SW 1271 (cell line): ENCODE results near the gene RGS13.

ENCODE experiments used
- DNase-seq, 2 experiments: peaks; one replicate each; lab custom pipeline; 2025; lab: John Stamatoyannopoulos, UW

RGS13 gene

DNA sequence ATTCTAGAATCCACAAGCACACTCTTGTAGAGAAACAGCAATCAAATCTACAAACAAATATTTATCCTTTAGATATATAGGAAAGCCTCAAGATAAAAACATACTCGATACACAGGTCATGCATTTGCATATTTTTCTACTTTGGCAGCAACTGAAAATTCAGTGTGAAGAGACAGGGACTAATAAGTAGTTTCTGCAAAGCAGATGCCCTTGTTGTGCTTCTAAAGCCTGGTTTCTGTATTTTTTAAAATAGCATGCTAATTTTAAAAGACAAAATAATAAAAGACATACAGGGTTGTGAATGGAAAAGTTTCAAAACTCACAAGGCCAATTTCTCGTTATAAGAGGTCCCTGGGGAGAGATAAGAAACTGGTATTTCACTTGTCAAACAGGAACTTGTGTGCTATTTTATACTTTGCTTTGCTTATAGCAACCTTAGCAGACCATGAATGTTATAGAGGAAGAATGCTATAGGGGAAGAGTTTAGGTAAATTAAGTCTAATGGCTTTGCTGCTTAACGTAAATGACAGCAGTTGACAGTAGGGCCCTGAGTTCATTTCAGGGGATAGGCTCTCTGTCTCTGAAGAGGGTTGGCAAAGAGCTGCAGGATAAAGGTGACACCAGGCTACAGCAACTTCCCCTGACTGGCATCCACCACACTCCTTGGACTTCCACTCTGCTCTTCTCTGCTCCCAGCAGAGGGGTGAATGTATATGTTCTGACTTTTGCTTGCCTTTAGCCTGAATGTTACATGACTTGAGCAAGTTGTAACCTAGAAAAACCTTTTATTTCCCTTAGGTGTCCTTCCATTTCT, 9.4 kb upstream of the RGS13 start:
- DNase-seq: no peak

DNA sequence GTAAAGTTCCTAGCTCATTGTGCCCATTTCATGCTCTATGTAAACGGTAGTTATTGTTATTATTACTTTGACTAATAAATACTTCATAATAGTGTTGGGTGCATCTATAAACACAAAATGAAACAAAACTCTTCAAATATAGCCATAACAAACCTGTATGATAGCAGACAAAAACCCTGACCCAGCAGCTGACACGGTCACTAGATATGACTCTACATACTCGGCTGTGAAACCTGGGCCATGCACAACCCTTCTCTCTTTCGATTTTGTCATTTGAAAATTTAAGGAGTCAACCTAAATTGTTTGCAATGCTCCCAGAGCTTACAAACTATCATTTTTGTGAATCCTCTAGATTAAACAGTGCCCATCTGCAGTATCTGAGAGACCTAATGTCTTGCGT, 8.0 kb upstream of the RGS13 start:
- DNase-seq: no peak

- no peak for DNase-seq
Measured at GRCh38 chr1:192628396-192629057, 7.4 kb upstream of the RGS13 start.

GRCh38 chr1:192629612-192630011, 6.3 kb upstream of the RGS13 start:
- DNase-seq: no peak

DNA sequence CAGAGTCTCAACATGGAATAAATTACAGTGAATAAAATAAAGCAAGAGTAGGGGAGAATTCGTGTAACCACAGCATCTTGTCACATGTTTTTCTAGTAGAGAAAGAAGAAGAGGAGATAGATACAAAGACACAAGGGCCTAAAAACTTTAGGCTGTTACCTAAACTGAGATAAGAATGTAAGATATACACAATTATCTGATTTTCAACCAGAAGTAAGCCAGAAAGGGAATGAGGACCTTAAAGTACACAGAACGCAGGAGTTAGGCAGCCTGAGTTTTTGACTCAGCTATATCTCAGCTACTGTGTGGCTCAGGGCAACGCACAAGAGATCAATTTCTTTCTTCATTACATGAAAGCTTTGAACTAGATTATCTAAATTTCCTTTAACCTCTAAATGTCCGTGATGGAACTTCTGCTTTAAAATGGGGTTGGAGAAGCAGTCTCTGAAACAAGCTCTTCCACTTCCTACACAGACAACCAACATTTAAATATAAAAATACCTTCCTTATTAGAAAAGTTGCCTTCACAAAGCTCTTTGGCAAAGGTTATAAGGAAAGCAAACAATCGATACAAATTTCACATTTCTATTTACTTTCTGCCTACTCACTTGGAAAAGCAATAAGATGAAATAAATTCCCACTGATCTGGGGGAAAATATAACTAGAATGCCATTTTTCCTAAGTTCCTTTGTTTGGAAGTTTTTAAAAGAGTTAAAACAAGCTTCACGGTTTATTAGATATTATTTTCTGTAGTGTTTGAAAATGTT, 5.2 kb upstream of the RGS13 start:
- no peak for DNase-seq

DNA sequence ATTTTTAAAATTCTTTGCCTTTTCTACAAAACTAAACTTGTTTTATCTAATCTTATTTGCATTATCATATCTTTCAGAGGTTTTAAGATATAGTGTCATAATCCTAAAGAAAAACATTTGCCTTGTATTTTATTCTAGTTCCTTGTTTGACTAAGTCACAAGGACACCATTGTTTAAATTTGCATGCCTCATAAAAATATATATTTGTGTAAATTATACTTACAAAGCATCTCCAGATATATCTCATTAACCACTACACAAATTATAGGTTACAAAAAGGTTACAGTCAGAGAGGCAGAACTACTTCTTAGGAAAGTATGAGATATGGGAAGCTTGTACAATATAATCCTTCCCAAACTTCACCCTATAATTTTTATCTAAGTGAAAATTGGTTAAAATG, 4.2 kb upstream of the RGS13 start:
- no peak for DNase-seq

DNA sequence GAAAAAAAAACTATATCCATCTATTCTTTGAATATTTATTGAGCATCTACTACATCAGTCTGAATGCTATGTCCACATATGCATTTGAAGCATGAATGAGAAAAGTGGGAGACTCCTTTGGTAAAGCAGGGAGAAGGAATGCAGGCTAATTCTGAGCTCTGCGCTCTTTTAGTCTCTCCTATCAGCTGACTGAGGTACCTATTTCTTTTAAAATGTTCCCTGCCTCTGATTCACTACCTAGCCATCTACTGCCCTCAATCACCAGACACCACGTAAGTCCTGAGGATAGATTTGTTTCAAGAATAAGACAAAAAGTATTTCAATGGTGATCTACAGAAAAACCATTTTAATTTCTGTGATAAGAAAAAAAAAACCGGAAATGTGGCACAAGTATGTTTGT, 3.8 kb upstream of the RGS13 start:
- DNase-seq: no peak

DNA sequence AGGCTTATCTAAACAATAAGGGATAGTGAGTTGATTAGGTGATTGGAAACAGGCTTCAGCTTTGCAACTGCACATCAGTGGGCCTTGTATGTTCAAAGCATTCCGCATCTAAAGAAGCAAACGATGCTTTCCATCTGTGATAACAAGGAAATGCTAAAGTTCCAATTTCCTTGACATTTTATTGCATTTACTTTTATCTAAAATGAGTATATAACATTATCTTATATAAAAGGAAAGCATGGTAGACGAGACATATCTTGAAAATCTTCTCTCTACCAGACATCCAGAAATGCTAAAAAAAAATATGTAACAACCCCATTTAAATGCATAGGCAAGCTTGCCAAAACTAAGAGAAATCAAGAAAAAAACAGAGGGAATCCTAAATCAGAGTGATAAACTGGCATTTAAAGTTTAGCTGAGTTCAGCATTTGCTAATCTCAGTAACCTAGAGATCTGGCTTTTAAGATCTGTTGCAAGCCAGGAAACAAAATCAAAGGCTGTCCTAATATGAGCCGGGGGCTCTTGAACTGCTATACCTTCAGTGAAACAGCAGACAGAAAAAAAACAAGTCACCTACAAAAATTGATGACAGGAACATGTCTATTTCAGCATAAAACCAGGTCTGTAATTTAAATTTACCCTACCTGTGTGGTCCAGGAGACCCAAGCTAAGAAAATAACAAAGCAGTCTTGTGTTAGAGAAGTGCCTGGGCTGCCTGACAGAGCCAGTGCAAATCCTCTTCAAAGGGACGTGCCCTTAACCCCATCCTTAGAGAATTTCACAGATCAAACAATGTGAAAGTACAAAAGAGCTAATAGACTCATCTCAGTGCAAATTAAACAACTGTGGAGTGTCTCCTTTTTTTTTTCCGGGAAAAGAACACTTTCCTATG, 3.1 kb upstream of the RGS13 start:
- no peak for DNase-seq

DNA sequence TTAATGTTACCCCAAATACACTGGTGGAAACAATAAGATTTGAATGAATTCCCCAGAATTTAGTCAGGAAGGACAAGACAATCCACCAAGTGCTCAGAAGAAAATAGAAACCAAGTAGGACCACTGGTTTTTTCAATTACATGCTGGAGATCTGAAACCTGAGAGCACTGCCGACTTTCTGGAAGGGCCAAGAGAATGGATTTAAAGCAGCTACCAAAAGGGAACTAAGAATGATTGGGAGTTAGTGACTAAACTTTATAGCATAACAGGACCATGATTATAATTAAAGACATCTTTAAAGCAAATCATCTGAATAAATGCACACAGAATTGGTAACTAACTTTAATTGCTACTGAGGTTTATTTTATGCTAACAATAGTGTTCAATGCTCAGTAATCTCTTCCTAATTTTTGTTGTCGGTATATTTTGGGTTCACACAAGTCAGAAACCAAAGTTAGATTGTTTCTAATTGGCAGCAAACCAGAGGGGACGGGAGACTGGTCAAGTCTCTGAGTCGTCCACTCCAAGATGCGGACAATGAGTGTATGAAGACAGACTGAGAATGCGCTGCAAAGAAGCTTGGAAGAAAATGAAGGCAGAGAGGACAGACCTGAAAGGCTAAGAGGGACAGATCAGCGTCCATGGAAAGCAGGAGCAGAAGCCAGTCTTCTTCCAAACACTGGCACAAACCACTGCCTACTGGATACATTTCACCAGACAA, 2.3 kb upstream of the RGS13 start:
- DNase-seq: no peak

DNA sequence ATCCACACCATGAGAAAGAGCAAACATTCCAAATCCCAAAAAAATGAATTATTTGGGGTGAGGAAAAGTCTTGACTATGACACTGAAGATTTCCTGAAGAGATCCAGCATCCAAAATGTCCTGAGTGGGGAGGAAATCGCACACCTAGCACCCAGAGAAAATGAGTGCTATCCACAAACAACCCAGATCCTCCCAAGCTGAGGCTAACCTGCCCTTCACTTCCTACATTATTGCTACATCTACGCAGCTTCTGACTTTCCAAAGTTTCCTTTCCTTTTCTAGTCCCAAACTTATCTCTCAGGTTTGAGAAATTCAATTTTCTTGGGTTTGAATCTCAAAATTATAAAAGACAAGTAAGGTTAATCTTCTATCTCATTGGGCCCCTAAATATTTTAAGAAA, 906 bp upstream of the RGS13 start:
- DNase-seq: no peak

DNA sequence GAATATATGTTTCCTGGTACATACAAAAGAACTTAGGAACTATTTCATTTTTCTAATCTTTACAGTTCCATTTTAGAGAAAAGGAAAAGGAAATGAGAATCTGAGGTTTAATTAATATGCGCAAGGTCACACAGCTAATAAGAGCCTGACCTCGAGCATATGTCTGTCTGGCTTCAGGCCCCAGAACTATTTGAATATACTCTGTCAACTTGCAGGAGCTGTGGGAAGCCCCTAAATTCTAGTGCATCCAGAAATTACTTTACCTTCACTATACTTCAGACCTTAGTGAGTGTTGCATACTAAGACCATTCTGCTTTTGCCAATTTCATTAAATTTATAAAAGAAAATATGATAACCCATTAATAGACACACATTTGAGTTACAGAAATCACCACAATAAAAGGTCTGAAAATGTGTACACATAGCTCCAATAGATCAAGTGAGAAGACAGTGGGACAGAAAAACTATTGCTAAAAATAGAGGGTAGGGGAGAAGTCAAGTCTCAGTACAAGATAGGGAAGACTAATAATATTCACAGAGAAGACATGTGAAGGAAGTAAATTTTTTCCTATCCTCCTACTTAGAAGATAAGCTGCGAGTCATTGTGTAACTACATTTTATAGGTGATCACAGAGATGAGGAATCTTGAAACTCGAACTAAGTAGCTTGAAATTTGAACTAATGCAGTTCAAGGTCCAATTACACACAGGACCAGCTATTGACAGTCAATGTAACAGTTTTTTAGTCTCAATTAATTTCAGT, 3.8 kb downstream of the RGS13 start:
- no peak for DNase-seq

DNA sequence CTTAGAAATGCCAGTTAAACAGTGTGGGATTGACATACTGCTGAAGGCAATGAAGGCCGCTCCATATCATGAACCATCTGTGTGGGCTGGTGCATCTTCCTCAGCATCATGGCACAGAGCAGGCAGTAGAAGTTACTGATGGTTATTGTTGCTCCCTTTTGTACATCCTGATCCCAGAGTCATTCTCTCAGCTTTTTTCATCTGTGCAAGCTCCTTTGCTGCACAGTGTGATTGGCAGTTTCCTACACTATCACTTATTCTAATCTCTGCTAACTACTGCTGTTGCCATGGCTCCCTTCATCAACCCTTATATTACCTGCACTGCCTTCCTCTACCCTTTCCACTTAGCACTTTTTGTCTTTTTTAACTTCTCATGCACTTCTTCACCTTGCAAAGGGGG, 16.2 kb downstream of the RGS13 start:
- DNase-seq: no peak

DNA sequence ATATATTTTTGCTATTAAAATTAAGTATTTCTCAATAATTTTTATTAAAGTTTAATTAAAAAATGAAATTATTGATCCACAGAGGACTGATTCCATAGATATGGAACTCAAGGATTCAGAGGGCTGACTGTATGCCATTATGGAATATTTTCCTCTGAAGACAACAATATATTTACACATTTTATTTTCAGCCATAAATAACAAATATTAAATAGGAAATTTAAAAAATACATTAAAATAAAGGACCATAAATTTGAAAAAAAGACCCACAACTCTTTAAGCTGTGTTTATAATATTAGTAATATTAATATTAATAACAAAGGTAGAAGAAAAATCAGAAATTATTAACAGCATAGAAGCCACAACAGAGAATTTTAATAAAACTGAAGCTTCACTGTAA, 18.2 kb downstream of the RGS13 start:
- DNase-seq: no peak

- DNase-seq: no peak
Measured at GRCh38 chr1:192654591-192655251, 18.8 kb downstream of the RGS13 start.

GRCh38 chr1:192657760-192658159, 21.8 kb downstream of the RGS13 start:
- DNase-seq: no peak

DNA sequence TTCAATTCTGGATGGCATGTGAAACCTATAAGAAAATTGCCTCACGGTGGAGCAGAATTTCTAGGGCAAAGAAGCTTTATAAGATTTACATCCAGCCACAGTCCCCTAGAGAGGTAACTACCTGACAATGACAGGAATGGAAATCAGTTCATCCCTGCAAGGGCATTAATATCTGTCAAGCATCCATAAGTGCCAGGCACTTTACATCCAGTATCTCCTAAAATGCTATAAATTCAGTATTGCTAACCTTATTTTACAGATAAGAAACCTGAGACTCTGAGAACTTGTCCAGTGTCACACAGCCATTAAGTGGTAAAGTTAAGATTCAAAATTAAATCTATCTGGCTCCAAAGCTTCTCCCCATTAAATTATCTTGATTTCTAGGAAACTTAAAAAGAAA, 22.3 kb downstream of the RGS13 start:
- DNase-seq: no peak

GRCh38 chr1:192660613-192661012, 24.7 kb downstream of the RGS13 start:
- DNase-seq: no peak

DNA sequence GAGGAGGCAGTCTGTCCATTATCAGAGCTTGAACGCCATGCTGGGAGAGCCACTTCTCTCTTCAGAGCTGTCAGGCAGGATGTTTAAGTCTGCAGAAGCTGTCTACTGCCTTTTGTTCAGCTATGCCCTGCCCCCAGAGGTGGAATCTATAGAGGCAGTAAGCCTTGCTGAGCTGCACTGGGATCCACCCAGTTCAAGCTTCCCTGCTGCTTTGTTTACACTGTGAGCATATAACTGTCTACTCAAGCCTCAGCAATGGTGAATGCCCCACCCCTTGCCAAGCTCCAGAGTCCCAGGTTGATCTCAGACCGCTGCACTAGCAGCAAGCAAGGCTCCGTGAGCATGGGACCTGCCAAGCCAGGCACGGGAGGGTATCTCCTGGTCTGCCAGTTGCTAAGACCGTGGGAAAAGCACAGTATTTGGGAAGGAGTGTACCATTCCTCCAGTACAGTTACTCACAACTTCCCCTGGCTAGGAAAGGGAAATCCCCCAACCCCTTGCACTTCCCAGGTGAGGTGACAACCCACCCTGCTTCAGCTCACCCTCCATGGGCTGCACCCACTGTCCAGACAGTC, 32.5 kb downstream of the RGS13 start:
- no peak for DNase-seq

DNA sequence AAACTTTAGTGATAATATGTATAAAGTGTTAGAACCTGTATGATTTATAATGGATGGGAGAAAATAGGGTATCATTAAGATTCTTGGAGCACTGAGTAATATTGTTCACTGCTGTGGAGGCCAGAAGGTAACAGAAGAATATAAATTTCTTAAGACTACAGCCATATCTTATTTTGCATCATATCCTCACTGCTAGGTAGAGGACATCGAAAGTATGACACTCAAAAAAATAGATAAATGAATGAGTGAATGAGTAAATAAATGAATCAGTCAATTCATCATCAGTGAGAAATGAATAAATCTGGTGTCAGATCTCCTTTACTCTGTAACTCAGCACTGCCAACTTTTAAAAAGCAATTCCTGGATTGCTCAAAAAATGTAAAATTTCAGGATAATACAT, 33.2 kb downstream of the RGS13 start:
- no peak for DNase-seq

DNA sequence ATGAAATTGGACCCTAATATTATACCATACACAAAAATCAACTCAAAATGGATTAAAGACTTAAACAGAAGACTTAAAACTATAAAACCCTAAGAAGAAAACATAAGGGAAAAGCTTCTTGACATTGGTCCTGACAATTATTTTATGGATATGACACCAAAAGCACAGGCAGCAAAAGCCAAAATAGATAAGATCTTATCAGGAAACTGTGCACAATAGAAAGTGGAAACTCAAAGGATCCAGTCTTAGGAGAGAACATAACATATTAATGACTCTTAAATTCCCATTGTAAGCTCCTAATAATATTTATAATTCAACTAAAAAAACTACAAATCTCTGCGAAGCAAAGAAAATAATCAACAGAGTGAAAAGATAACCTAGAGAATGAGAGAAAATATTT, 39.8 kb downstream of the RGS13 start:
- no peak for DNase-seq
